MM.1S (cell line): ENCODE measurements around the gene CREM.

Experiments used
- CTCF ChIP-seq: fragments of 300-600 bp; sonication (generic); IDR thresholded peaks from 2 replicates; pipeline ENCODE4 v1.5.1; 2016; ENCODE audit warnings: antibody characterized with exemption, low read length, mixed read lengths
- EZH2phosphoT487 ChIP-seq: fragments of 300-600 bp; sonication (generic); IDR thresholded peaks from 2 replicates; pipeline ENCODE4 v1.6.1; 2018; ENCODE audit warnings: antibody characterized with exemption, low read length

GRCh38 chr10:35135861-35136260, 9.2 kb downstream of the CREM start:
- TF ChIP-seq CTCF, result no peak
- no peak for TF ChIP-seq EZH2phosphoT487
